ENCODE results near the gene CCDC61.

The CCDC61 gene

GRCh38 chr19:45954156-45954555, 41.1 kb upstream of the CCDC61 start:
- no peaks in the 10 kb centered on the region for H3K9me3 ChIP-seq
- H3K36me3 ChIP-seq, result no peaks in the 10 kb centered on the region
- intact Hi-C loops (cut with DNase I; ENCODE audit: low total_unique reads), result no loop called here
- H3K27ac ChIP-seq, result no peak overlapping the region
- no peak for TF ChIP-seq CTCF (IDR thresholded peaks at IDR 0.05)
- no peak overlapping the region for H3K4me3 ChIP-seq
- no peak for DNase-seq
- H3K4me1 ChIP-seq, result peaks cover 0 to 7% (median 3%) of the 10 kb centered on the region in 4 donors
- H3K27me3 ChIP-seq, result peaks cover 0 to 71% of the 10 kb centered on the region in 2 donors

GRCh38 chr19:45955905-45956608, 39.2 kb upstream of the CCDC61 start:
- no peak overlapping the region for H3K27ac ChIP-seq
- intact Hi-C loops (cut with DNase I; ENCODE audit: low total_unique reads), result no loop called here
- peaks cover 0 to 69% of the 10 kb centered on the region in 2 donors for H3K27me3 ChIP-seq
- peak in 1 of 2 donors; percentile 56 for DNase-seq
- no peak overlapping the region for H3K4me3 ChIP-seq
- no peak for TF ChIP-seq CTCF (IDR thresholded peaks at IDR 0.05)
- H3K4me1 ChIP-seq, result peaks cover 0 to 7% (median 3%) of the 10 kb centered on the region in 4 donors
- no peaks in the 10 kb centered on the region for H3K36me3 ChIP-seq
- no peaks in the 10 kb centered on the region for H3K9me3 ChIP-seq

GRCh38 chr19:45958320-45958719, 36.9 kb upstream of the CCDC61 start:
- DNase-seq, result no peak
- no peak overlapping the region for H3K4me3 ChIP-seq
- H3K36me3 ChIP-seq, result no peaks in the 10 kb centered on the region
- TF ChIP-seq CTCF (IDR thresholded peaks at IDR 0.05), result no peak
- no peaks in the 10 kb centered on the region for H3K9me3 ChIP-seq
- H3K27me3 ChIP-seq, result peaks cover 0 to 59% of the 10 kb centered on the region in 2 donors
- no peaks in the 10 kb centered on the region for H3K4me1 ChIP-seq
- intact Hi-C loops (cut with DNase I; ENCODE audit: low total_unique reads), result no loop called here
- no peak overlapping the region for H3K27ac ChIP-seq

GRCh38 chr19:45958769-45959516, 36.3 kb upstream of the CCDC61 start:
- H3K27me3 ChIP-seq, result peaks cover 0 to 57% of the 10 kb centered on the region in 2 donors
- no peak for DNase-seq
- H3K36me3 ChIP-seq, result no peaks in the 10 kb centered on the region
- H3K9me3 ChIP-seq, result no peaks in the 10 kb centered on the region
- no peak overlapping the region for H3K4me3 ChIP-seq
- intact Hi-C loops (cut with DNase I; ENCODE audit: low total_unique reads), result no loop called here
- H3K27ac ChIP-seq, result no peak overlapping the region
- H3K4me1 ChIP-seq, result no peaks in the 10 kb centered on the region
- no peak for TF ChIP-seq CTCF (IDR thresholded peaks at IDR 0.05)

GRCh38 chr19:45959517-45960025, 35.7 kb upstream of the CCDC61 start:
- no peaks in the 10 kb centered on the region for H3K4me1 ChIP-seq
- no peaks in the 10 kb centered on the region for H3K36me3 ChIP-seq
- no peak for DNase-seq
- H3K27me3 ChIP-seq, result peaks cover 0 to 50% of the 10 kb centered on the region in 2 donors
- no peaks in the 10 kb centered on the region for H3K9me3 ChIP-seq
- H3K27ac ChIP-seq, result no peak overlapping the region
- intact Hi-C loops (cut with DNase I; ENCODE audit: low total_unique reads), result no loop called here
- H3K4me3 ChIP-seq, result no peak overlapping the region
- TF ChIP-seq CTCF (IDR thresholded peaks at IDR 0.05), result no peak

All from tibial artery (tissue), 4 donors.